PC-3 (cell line): ENCODE data around the gene DRAXIN. TPM values are rescaled to one million over a fixed set of nuclear protein-coding genes. Genes with fewer than 3 reads are reported as not detected.

Experiments used
- ATAC-seq: fragments of 200-7000 bp; cut with Tn5 transposase; 2 replicates; pipeline ENCODE4 v1.9.1; 2020; ENCODE audit warnings: mild to moderate bottlenecking, moderate library complexity
- BruUV-seq: library from RNA; stranded (reverse); fragments of 400-500 nt; replicated peaks from 2 replicates; lab custom pipeline; 2021; lab: Mats Ljungman, UMichigan
- CTCF ChIA-PET: fragments of 300-600 bp; sonication (Branson Sonifier 250); formaldehyde crosslinking; loops from one replicate; lab custom pipeline; 2022; ENCODE audit warnings: antibody characterized with exemption; lab: Charles Lee
- POLR2A ChIA-PET: fragments of 300-600 bp; sonication (Branson Sonifier 250); formaldehyde crosslinking; loops from one replicate; lab custom pipeline; 2022; ENCODE audit warnings: antibody characterized with exemption; ENCODE audit not compliant: unreplicated experiment; lab: Charles Lee
- DNase-seq: peaks from one replicate; pipeline ENCODE4 v3.0.0-alpha.2; 2015
- H2AFZ ChIP-seq: fragments of 300-600 bp; sonication (generic); 2 replicates; pipeline ENCODE4 v1.6.0; 2016; ENCODE audit warnings: antibody characterized with exemption, low read length
- H3F3A ChIP-seq: fragments of 300-600 bp; sonication (generic); one replicate; pipeline ENCODE4 v1.6.0; 2017; ENCODE audit warnings: antibody characterized with exemption, low read length, control low read depth, mild to moderate bottlenecking; ENCODE audit not compliant: unreplicated experiment
- H3K27ac ChIP-seq: fragments of 300-600 bp; sonication (generic); 2 replicates; pipeline ENCODE4 v1.5.1; 2016; ENCODE audit warnings: mild to moderate bottlenecking, low read length
- H3K27me3 ChIP-seq: fragments of 300-600 bp; sonication (generic); 2 replicates; pipeline ENCODE4 v1.6.1; 2016; ENCODE audit warnings: low read length, mixed read lengths
- H3K36me3 ChIP-seq: fragments of 300-600 bp; sonication (generic); 2 replicates; pipeline ENCODE4 v1.6.1; 2016; ENCODE audit warnings: low read depth, mixed run types, low read length, mixed read lengths
- H3K4me1 ChIP-seq: fragments of 300-600 bp; sonication (generic); 2 replicates; pipeline ENCODE4 v1.5.1; 2016; ENCODE audit warnings: low read length; ENCODE audit not compliant: insufficient read depth
- H3K4me2 ChIP-seq: fragments of 300-600 bp; sonication (generic); 2 replicates; pipeline ENCODE4 v1.6.0; 2016; ENCODE audit warnings: low read length
- H3K4me3 ChIP-seq: fragments of 300-600 bp; sonication (generic); 2 replicates; pipeline ENCODE4 v1.5.1; 2016; ENCODE audit warnings: mild to moderate bottlenecking, low read length, mixed read lengths
- H3K79me2 ChIP-seq: fragments of 300-600 bp; sonication (generic); 2 replicates; pipeline ENCODE4 v1.6.1; 2017; ENCODE audit warnings: low read length, mixed read lengths
- H3K9ac ChIP-seq: fragments of 300-600 bp; sonication (generic); 2 replicates; pipeline ENCODE4 v1.6.0; 2016; ENCODE audit warnings: mild to moderate bottlenecking, low read length
- H3K9me2 ChIP-seq: fragments of 300-600 bp; sonication (generic); replicated peaks from 2 replicates; pipeline ENCODE4 v1.6.1; 2016; ENCODE audit warnings: mixed run types, low read length, mixed read lengths
- H3K9me3 ChIP-seq: fragments of 300-600 bp; sonication (generic); 2 replicates; pipeline ENCODE4 v1.6.1; 2016; ENCODE audit warnings: low read length, mixed read lengths
- H4K20me1 ChIP-seq: fragments of 300-600 bp; sonication (generic); 2 replicates; pipeline ENCODE4 v1.6.1; 2016; ENCODE audit warnings: low read length, mixed read lengths
- CTCF ChIP-seq: fragments of 300-600 bp; sonication (generic); conservative IDR thresholded peaks from 2 replicates; pipeline ENCODE4 v1.5.1; 2017; ENCODE audit warnings: antibody characterized with exemption, low read depth, mild to moderate bottlenecking, low read length
- EZH2 ChIP-seq: fragments of 300-600 bp; sonication (generic); IDR thresholded peaks from one replicate; pipeline ENCODE4 v1.6.1; 2017; ENCODE audit warnings: antibody characterized with exemption, mild to moderate bottlenecking, low read length; ENCODE audit not compliant: unreplicated experiment
- EZH2phosphoT487 ChIP-seq: fragments of 300-600 bp; sonication (generic); IDR thresholded peaks from 2 replicates; pipeline ENCODE4 v1.6.1; 2018; ENCODE audit warnings: mild to moderate bottlenecking, antibody characterized with exemption, low read length, borderline replicate concordance
- intact Hi-C: fragments of 100-400 bp; cut with micrococcal nuclease; formaldehyde crosslinking; loops from 2 replicates; pipeline ENCODE4 v1.9.0; 2023
- total RNA-seq: library from RNA; depleted of rRNA; stranded (reverse); fragments of >200 nt; gene quantifications from 2 replicates; pipeline ENCODE4 v1.2.3, GENCODE V29; 2014

Gene DRAXIN
- total RNA-seq, 1 experiment from 2014 or later = 0.07 TPM

GRCh38 chr1:11708554-11709350, 17.2 kb downstream of the DRAXIN start:
- POLR2A ChIA-PET = no interaction called here
- CTCF ChIA-PET = no interaction called here
- Histone ChIP-seq H3K79me2 (no peaks in the 10 kb centered on the region), H2AFZ (no peak overlapping the region), H3K4me1 (no peaks in the 10 kb centered on the region), H3K27ac (no peak overlapping the region), H3K9me3 (no peaks in the 10 kb centered on the region), H3K9ac (no peak overlapping the region), H3K27me3 (no peaks in the 10 kb centered on the region), H3K36me3 (no peaks in the 10 kb centered on the region), H3K4me3 (no peak overlapping the region), H3K4me2 (no peak overlapping the region), H4K20me1 (no peaks in the 10 kb centered on the region), H3F3A (no peaks in the 10 kb centered on the region), H3K9me2 (no peaks in the 10 kb centered on the region)
- no TSS peak for BruUV-seq
- intact Hi-C loops = no loop called here
- TF ChIP-seq EZH2phosphoT487 (no peak), EZH2 (no peak), CTCF (no peak)
- ATAC-seq (peak; percentile 32; the same call in 1 of the 2 replicates), DNase-seq (peak; percentile 11)

GRCh38 chr1:11711490-11711889, 20.0 kb downstream of the DRAXIN start:
- intact Hi-C loops = no loop called here
- no peak for ATAC-seq
- ChIA-PET CTCF (interaction anchor here (1.0 kb wide), 1 partner anchor 48 kb away, joined by 3 read pairs; the partner anchor contains the start of gene FBXO6), POLR2A (no interaction called here)
- BruUV-seq = no TSS peak
- Histone ChIP-seq H3K4me3 (no peak overlapping the region), H3K4me1 (no peaks in the 10 kb centered on the region), H3K9me3 (no peaks in the 10 kb centered on the region), H3K4me2 (no peak overlapping the region), H3K27ac (no peak overlapping the region), H2AFZ (no peak overlapping the region), H3F3A (no peaks in the 10 kb centered on the region), H3K9ac (no peak overlapping the region), H3K36me3 (no peaks in the 10 kb centered on the region), H3K9me2 (no peaks in the 10 kb centered on the region), H4K20me1 (no peaks in the 10 kb centered on the region), H3K27me3 (0 out of 2 replicates have a peak, but pooled peaks cover 3% of the 10 kb centered on the region), H3K79me2 (no peaks in the 10 kb centered on the region)
- TF ChIP-seq EZH2 (no peak), CTCF (no peak), EZH2phosphoT487 (no peak)
- DNase-seq = no peak

- H4K20me1 ChIP-seq = no peaks in the 10 kb centered on the region
- no peak overlapping the region for H2AFZ ChIP-seq
- no peak for TF ChIP-seq EZH2
- no peak for TF ChIP-seq CTCF
- TF ChIP-seq EZH2phosphoT487 = no peak
- CTCF ChIA-PET = no interaction called here
- H3K4me2 ChIP-seq = no peak overlapping the region
- no peaks in the 10 kb centered on the region for H3K4me1 ChIP-seq
- H3F3A ChIP-seq = no peaks in the 10 kb centered on the region
- no peak overlapping the region for H3K4me3 ChIP-seq
- DNase-seq = no peak
- no peaks in the 10 kb centered on the region for H3K79me2 ChIP-seq
- H3K9me2 ChIP-seq = no peaks in the 10 kb centered on the region
- ATAC-seq = no peak
- no TSS peak for BruUV-seq
- POLR2A ChIA-PET = no interaction called here
- no peak overlapping the region for H3K27ac ChIP-seq
- 0 out of 2 replicates have a peak, but pooled peaks cover 3% of the 10 kb centered on the region for H3K27me3 ChIP-seq
- intact Hi-C loops = no loop called here
- no peaks in the 10 kb centered on the region for H3K9me3 ChIP-seq
- no peak overlapping the region for H3K9ac ChIP-seq
- H3K36me3 ChIP-seq = no peaks in the 10 kb centered on the region
Observed at GRCh38 chr1:11712285-11712684, 20.8 kb downstream of the DRAXIN start.
